ENCODE results near the gene GRB7.
A peak's percentile ranks its signal among the peaks of the same experiment; 100 is the strongest.

GRB7 gene

GRCh38 chr17:39702901-39703893 lies 34.5 kb upstream of the GRB7 start:
- no peak for TF ChIP-seq CTCF (IDR thresholded peaks at IDR 0.05; ENCODE audit: low read depth, low read length, missing control alignments)
- DNase-seq (ENCODE audit: low read depth) = no peak
- H3K4me3 ChIP-seq (ENCODE audit: low read depth, low read length) = no peak overlapping the region
- in situ Hi-C loops (cut with HindIII; ENCODE audit: low sequenced_read_pairs) = no loop called here

- no peak for TF ChIP-seq CTCF (IDR thresholded peaks at IDR 0.05; ENCODE audit: low read depth, low read length, missing control alignments)
- DNase-seq (ENCODE audit: low read depth) = no peak
- H3K4me3 ChIP-seq (ENCODE audit: low read depth, low read length) = no peak overlapping the region
- in situ Hi-C loops (cut with HindIII; ENCODE audit: low sequenced_read_pairs) = no loop called here
These were observed 33.8 kb upstream of the GRB7 start for GRCh38 chr17:39703913-39704312.

- TF ChIP-seq CTCF (IDR thresholded peaks at IDR 0.05; ENCODE audit: low read depth, low read length, missing control alignments) = peak; percentile 21
- no peak for DNase-seq (ENCODE audit: low read depth)
- no peak overlapping the region for H3K4me3 ChIP-seq (ENCODE audit: low read depth, low read length)
- in situ Hi-C loops (cut with HindIII; ENCODE audit: low sequenced_read_pairs) = no loop called here
These were observed 32.8 kb upstream of the GRB7 start for GRCh38 chr17:39704821-39705551.

GRCh38 chr17:39705786-39706348 lies 31.9 kb upstream of the GRB7 start:
- no peak overlapping the region for H3K4me3 ChIP-seq (ENCODE audit: low read depth, low read length)
- in situ Hi-C loops (cut with HindIII; ENCODE audit: low sequenced_read_pairs) = no loop called here
- no peak for TF ChIP-seq CTCF (IDR thresholded peaks at IDR 0.05; ENCODE audit: low read depth, low read length, missing control alignments)
- DNase-seq (ENCODE audit: low read depth) = no peak

- no peak overlapping the region for H3K4me3 ChIP-seq (ENCODE audit: low read depth, low read length)
- DNase-seq (ENCODE audit: low read depth) = no peak
- no peak for TF ChIP-seq CTCF (IDR thresholded peaks at IDR 0.05; ENCODE audit: low read depth, low read length, missing control alignments)
- in situ Hi-C loops (cut with HindIII; ENCODE audit: low sequenced_read_pairs) = no loop called here
These were observed 31.4 kb upstream of the GRB7 start for GRCh38 chr17:39706383-39706782.

- no peak for TF ChIP-seq CTCF (IDR thresholded peaks at IDR 0.05; ENCODE audit: low read depth, low read length, missing control alignments)
- DNase-seq (ENCODE audit: low read depth) = no peak
- in situ Hi-C loops (cut with HindIII; ENCODE audit: low sequenced_read_pairs) = no loop called here
- H3K4me3 ChIP-seq (ENCODE audit: low read depth, low read length) = no peak overlapping the region
These were observed 30.8 kb upstream of the GRB7 start for GRCh38 chr17:39706921-39707337.

Measured in astrocyte of the cerebellum (primary cell).